NB4 (cell line): ENCODE data around the gene EMX1.

Experiments
- CTCF ChIP-seq: IDR thresholded peaks from one replicate; pipeline ENCODE4 v1.5.1; 2012; ENCODE audit warnings: low read depth, low read length
- MYC ChIP-seq: IDR thresholded peaks from 2 replicates; pipeline ENCODE4 v1.6.1; 2011; ENCODE audit warnings: low read depth, low read length
- POLR2A ChIP-seq: IDR thresholded peaks from 2 replicates; pipeline ENCODE4 v1.6.1; 2011; ENCODE audit warnings: mild to moderate bottlenecking; ENCODE audit not compliant: insufficient read length; ENCODE audit errors: extremely low read depth
- TF ChIP-seq, protein P1 (sequence below): IDR thresholded peaks from 2 replicates; pipeline ENCODE4 v1.6.1; 2011; ENCODE audit warnings: low read depth, low read length

GRCh38 chr2:72963423-72964145, 46.3 kb downstream of the EMX1 start:
- TF ChIP-seq CTCF (no peak), MYC (no peak), POLR2A (no peak)
- TF ChIP-seq, protein P1, sequence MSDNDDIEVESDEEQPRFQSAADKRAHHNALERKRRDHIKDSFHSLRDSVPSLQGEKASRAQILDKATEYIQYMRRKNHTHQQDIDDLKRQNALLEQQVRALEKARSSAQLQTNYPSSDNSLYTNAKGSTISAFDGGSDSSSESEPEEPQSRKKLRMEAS, result no peak
